Fibroblast of villous mesenchyme (primary cell): ENCODE measurements around the gene HOATZ. TPM values are rescaled to one million over a fixed set of nuclear protein-coding genes. Genes with fewer than 3 reads are reported as not detected.

Experiments used
- DNase-seq: peaks from one replicate; pipeline ENCODE4 v3.0.0-alpha.2; 2010; ENCODE audit warnings: low read depth
- H3K4me3 ChIP-seq: 2 replicates; pipeline ENCODE4 v1.5.1; 2011; ENCODE audit warnings: low read depth, mild to moderate bottlenecking, low read length
- CTCF ChIP-seq: IDR thresholded peaks from 2 replicates; pipeline ENCODE4 v1.5.1; 2012; ENCODE audit warnings: low read depth, mild to moderate bottlenecking, low read length; ENCODE audit not compliant: insufficient read depth
- total RNA-seq: library from RNA; depleted of rRNA; stranded (reverse); fragments of >200 nt; gene quantifications from 2 replicates; pipeline ENCODE4 v1.2.3, GENCODE V29; 2012

The HOATZ gene
- total RNA-seq, result not detected in 2 replicates

GRCh38 chr11:111514216-111515031 lies at the start of gene HOATZ:
TSS of gene HOATZ (plus strand) at chr11:111514778. CDS start at chr11:111514785, 7 bp downstream.
- TF ChIP-seq CTCF, result peak; percentile 5
- H3K4me3 ChIP-seq, result no peak within 1 kb of the TSS
- no peak for DNase-seq

GRCh38 chr11:111465400-111465799 lies 49.2 kb upstream of the HOATZ start:
- H3K4me3 ChIP-seq, result no peak overlapping the region
- peak; percentile 33 for DNase-seq
- TF ChIP-seq CTCF, result no peak

DNA sequence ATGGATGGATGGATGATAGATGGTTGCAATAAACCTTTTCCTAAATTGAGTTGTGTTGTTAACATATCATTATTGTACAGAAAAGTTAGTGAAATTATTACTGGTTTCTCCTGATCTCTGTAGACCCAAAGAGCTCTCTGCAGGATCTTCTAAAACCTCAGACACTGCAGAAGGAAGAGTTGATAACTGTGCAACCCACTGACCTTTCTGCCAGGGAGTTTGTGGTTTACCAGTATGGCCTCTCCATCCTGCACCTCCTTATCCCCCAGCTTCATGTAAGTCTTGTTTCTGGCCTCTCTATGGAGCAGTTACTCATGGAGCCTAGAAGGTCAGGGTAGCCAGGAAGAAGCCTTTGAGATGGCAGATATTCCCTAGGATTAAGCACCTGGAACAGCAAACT lies 48.0 kb upstream of the HOATZ start:
- DNase-seq, result no peak
- no peak for TF ChIP-seq CTCF
- H3K4me3 ChIP-seq, result no peak overlapping the region

DNA sequence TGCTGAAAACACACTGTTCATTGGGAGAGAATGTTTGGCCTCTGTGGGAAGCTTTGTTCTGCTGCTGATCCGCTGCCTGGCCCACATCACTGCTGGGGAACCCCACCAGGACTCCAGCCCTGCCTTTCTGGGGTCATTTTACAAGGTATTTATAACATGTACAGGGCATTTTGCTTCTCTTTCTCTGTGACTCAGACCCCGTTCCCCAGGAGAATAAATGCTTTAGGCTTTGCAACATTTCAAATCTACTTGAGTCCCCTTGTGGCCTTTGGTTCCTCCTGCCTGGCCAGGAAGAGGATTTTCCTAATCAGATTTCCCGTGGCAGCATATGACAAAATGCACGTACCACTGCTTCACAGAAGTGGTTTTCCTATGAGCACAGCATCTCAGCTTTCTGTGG lies 45.4 kb upstream of the HOATZ start:
- DNase-seq, result no peak
- TF ChIP-seq CTCF, result no peak

GRCh38 chr11:111472228-111472627 lies 42.4 kb upstream of the HOATZ start:
- no peak for TF ChIP-seq CTCF
- DNase-seq, result no peak
- H3K4me3 ChIP-seq, result no peak overlapping the region

More for the DNA sequence above, 45.4 kb upstream of the HOATZ start:
- no peak overlapping the region for H3K4me3 ChIP-seq

- no peak overlapping the region for H3K4me3 ChIP-seq
- DNase-seq, result no peak
- no peak for TF ChIP-seq CTCF
Observed at GRCh38 chr11:111474432-111474831, 40.1 kb upstream of the HOATZ start.
